GM12892 (cell line): ENCODE data around the gene FAM76A.

ENCODE experiments used
- POLR2A ChIP-seq: IDR thresholded peaks from 2 replicates; pipeline ENCODE4 v1.6.1; 2011; ENCODE audit warnings: low read depth, low read length, control low read depth
- POLR2AphosphoS5 ChIP-seq: IDR thresholded peaks from 2 replicates; pipeline ENCODE4 v1.6.1; 2011; ENCODE audit warnings: low read depth, low read length, control low read depth
- TAF1 ChIP-seq: IDR thresholded peaks from 2 replicates; pipeline ENCODE4 v1.6.1; 2011; ENCODE audit warnings: low read depth, mild to moderate bottlenecking, control low read depth, low read length, borderline replicate concordance

GRCh38 chr1:27755286-27755685 is 29.5 kb downstream of the FAM76A start:
- no peak for TF ChIP-seq POLR2A
- TF ChIP-seq TAF1 = no peak
- TF ChIP-seq POLR2AphosphoS5 = no peak
